Stimulated activated CD4-positive, alpha-beta T cell treated with anti-CD3 and anti-CD28 coated beads, Interleukin-15, amount 100 ng/mL, for 24 hours (primary cell): ENCODE results near the gene ATP5ME.

Experiments used
- DNase-seq: peaks from one replicate; pipeline ENCODE4 v3.0.0-alpha.2; 2020

ATP5ME gene

GRCh38 chr4:632196-632790 is 41.8 kb downstream of the ATP5ME start:
- DNase-seq = no peak

GRCh38 chr4:630656-631055 is 43.4 kb downstream of the ATP5ME start:
- DNase-seq = no peak

- no peak for DNase-seq
These were observed 44.0 kb downstream of the ATP5ME start for GRCh38 chr4:629915-630641.

GRCh38 chr4:629636-629914 is 44.5 kb downstream of the ATP5ME start:
- DNase-seq = no peak

GRCh38 chr4:628821-629635 is 45.0 kb downstream of the ATP5ME start:
- no peak for DNase-seq

- no peak for DNase-seq
These were observed 45.8 kb downstream of the ATP5ME start for GRCh38 chr4:628311-628741.

GRCh38 chr4:627347-628125 is 46.5 kb downstream of the ATP5ME start:
- no peak for DNase-seq

- no peak for DNase-seq
These were observed 47.6 kb downstream of the ATP5ME start for GRCh38 chr4:626201-627091.

- no peak for DNase-seq
These were observed 48.4 kb downstream of the ATP5ME start for GRCh38 chr4:625631-626161.

GRCh38 chr4:624705-625590 is 49.1 kb downstream of the ATP5ME start, which contains the start of gene PDE6B:
TSS of gene PDE6B (plus strand) at chr4:625573. CDS start at chr4:625627, 54 bp downstream.
- no peak for DNase-seq

GRCh38 chr4:623914-624566 is 50.0 kb downstream of the ATP5ME start:
- DNase-seq = no peak

- no peak for DNase-seq
These were observed 50.8 kb downstream of the ATP5ME start for GRCh38 chr4:622996-623913.
